ENCODE data around the gene GNG13.

GNG13 gene, protein sequence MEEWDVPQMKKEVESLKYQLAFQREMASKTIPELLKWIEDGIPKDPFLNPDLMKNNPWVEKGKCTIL

DNA sequence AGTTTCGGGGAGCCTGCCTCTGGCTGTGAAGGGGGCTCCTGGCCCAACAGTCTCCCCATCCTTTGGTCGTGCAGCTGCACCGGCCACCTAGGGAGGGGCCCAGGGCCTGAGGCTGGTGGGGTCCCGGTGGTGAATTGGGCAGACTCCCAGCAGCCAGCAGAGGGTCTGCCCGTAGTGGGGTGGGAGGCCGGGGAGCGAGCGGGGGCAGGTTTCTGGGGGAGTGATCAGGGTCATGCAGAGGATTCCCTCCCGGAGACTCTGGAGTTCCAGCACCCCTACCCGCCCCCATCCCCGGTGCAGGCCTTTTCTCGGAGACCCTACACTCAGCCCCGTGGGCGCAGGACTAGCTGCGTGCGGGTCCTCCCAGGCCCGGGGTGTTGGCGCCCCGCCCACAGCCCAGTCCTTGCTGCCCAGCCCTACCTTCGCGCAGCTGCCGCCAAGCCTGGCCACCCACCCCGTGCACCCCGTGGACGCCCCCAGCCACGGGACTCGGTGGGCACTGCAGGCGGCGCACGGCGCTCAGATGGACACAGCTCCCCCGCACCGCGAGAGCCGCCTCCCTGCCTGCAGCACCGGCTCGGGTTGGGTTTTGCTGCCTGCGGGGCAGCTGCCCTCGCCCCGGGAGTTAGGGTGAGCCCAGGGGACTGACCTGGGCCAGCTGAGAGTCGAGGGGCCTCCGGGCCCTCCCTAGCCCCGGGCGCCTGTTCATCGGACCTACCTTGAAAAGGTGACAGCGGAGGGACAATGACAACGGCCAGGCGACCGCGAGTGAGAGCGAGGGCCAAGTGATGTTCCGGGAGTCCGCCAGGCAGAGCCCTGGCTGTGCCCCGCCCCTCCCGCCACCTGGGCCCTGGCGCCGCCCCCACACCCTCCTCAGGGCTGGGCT is at the start of gene GNG13:
Gene GNG13 (minus strand): TSS at position 787 of the 886 bp plus-strand sequence. CDS start 1,657 bp downstream, outside the sequence.
- DNase-seq (ENCODE audit: low read depth in 2 of 2) = no peak
- TF ChIP-seq, protein P1, sequence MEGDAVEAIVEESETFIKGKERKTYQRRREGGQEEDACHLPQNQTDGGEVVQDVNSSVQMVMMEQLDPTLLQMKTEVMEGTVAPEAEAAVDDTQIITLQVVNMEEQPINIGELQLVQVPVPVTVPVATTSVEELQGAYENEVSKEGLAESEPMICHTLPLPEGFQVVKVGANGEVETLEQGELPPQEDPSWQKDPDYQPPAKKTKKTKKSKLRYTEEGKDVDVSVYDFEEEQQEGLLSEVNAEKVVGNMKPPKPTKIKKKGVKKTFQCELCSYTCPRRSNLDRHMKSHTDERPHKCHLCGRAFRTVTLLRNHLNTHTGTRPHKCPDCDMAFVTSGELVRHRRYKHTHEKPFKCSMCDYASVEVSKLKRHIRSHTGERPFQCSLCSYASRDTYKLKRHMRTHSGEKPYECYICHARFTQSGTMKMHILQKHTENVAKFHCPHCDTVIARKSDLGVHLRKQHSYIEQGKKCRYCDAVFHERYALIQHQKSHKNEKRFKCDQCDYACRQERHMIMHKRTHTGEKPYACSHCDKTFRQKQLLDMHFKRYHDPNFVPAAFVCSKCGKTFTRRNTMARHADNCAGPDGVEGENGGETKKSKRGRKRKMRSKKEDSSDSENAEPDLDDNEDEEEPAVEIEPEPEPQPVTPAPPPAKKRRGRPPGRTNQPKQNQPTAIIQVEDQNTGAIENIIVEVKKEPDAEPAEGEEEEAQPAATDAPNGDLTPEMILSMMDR (IDR thresholded peaks at IDR 0.05; ENCODE audit: low read depth, low read length) = no peak
- H3K4me3 ChIP-seq (replicated peaks in 1 of 2; ENCODE audit: low read depth in 2 of 2, low read length in 2 of 2) = no peak within 1 kb of the TSS

DNA sequence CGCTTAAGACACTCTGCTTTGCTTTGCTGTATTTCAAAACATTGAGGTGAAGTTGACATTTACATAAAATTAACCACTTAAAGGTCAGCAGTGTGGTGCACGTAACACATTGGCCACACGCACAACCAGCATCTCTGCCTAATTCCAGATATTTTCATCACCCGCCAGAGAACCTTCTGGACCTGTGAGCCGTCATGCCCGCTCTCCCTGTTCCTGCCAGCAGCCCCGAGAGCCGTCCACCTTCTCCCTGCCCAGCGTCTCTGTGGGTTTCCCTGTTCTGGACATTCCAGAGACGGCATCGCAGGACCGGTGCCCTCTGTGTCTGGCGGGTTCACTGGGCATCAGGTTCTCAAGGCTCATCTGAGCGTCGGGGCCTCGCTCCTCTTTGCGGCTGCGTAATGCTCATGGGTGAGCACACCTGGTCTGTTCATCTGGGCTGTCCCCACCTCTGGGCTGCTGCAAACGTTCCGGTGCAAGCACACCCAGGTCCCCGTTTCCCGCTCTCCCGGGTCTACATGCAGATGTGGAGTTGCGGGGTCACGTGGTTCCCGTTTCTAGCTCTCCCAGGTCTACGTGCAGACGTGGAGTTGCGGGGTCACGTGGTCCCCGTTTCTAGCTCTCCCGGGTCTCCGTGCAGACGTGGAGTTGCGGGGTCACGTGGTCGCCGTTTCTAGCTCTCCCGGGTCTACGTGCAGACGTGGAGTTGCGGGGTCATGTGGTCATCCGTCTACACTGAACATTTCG is 48.1 kb upstream of the GNG13 start:
- DNase-seq (ENCODE audit: low read depth in 2 of 2) = no peak
- TF ChIP-seq, protein P1 (IDR thresholded peaks at IDR 0.05; ENCODE audit: low read depth, low read length) = no peak
- H3K4me3 ChIP-seq (replicated peaks in 1 of 2; ENCODE audit: low read depth in 2 of 2, low read length in 2 of 2) = no peak overlapping the region

DNA sequence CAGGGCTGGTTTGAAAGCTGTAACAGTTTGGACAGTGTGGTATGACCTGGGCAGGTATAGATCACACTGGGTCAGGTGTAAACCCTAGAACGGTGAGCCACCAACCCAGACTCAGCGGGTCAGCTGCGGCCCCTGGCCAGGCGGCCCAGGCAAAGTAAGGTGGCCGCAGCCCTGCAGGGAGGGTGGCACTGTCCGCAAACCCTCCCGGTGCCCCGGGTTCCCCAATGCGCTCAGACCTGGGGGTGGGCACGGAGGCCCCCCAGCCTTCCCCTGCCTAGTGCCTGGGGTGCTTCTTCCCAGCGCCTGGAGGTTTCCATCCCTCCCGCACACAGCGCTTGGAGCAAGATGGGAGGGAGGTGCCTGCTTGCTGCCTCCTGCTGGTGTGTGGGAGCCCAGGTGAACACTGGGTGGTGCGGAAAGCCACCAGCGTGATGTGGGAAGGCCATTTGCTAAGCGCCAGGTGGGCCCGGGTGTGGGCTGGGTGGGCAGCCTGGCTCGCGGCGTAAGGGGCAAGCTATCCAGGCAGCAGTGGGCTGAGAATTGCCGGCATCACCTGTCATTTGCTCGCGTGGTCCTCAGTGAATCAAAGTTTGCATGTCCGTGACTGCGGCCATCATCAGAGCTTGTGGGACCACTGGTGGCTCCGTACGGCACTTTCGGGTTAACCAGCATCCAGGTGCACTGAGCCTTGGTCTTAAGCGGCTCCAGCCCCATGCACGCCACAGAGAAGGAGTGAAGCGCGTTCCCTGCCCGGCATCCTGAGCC is 47.3 kb upstream of the GNG13 start:
- TF ChIP-seq, protein P1 (IDR thresholded peaks at IDR 0.05; ENCODE audit: low read depth, low read length) = no peak
- no peak overlapping the region for H3K4me3 ChIP-seq (replicated peaks in 1 of 2; ENCODE audit: low read depth in 2 of 2, low read length in 2 of 2)
- no peak for DNase-seq (ENCODE audit: low read depth in 2 of 2)

DNA sequence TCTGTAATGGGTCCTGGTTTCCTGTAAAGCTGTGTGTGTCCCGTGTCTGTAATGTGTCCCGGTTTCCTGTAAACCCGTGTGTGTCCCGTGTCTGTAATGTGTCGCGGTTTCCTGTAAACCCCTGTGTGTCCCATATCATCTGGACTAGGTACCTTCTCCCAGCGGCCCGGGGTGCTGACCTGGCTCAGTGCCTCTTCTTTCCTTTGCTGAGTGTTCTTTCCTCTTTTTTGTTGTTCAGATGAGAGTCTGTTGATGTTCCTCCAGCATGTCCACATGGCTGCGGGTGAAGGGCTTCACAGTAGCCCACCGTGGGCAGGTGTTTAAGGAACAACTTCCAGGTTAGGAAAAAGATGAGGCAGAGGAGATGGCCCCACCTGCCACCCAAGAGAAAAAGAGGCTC is 46.6 kb upstream of the GNG13 start:
- TF ChIP-seq, protein P1 (IDR thresholded peaks at IDR 0.05; ENCODE audit: low read depth, low read length) = no peak
- no peak overlapping the region for H3K4me3 ChIP-seq (replicated peaks in 1 of 2; ENCODE audit: low read depth in 2 of 2, low read length in 2 of 2)
- DNase-seq (ENCODE audit: low read depth in 2 of 2) = no peak

DNA sequence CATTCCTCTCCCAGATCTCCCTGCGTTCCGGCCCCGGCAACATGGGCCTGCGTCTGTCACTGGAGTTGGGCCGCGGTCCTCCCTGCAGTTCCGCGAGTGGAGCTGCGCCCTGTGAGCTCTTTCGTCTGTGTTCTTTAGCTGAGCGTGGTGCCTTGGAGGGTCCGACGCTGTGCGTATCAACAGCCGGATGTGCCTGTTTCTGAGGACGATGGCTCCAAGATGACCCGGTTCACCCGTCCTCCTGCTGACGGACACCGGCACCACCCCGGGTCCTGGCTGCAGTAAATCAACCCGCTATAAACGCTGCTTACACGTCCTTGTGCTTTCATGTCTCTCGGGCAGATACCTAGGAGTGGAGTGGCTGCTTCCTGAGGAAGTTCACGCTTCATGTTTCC is 44.8 kb upstream of the GNG13 start:
- no peak overlapping the region for H3K4me3 ChIP-seq (replicated peaks in 1 of 2; ENCODE audit: low read depth in 2 of 2, low read length in 2 of 2)
- TF ChIP-seq, protein P1 (IDR thresholded peaks at IDR 0.05; ENCODE audit: low read depth, low read length) = no peak
- DNase-seq (ENCODE audit: low read depth in 2 of 2) = no peak

DNA sequence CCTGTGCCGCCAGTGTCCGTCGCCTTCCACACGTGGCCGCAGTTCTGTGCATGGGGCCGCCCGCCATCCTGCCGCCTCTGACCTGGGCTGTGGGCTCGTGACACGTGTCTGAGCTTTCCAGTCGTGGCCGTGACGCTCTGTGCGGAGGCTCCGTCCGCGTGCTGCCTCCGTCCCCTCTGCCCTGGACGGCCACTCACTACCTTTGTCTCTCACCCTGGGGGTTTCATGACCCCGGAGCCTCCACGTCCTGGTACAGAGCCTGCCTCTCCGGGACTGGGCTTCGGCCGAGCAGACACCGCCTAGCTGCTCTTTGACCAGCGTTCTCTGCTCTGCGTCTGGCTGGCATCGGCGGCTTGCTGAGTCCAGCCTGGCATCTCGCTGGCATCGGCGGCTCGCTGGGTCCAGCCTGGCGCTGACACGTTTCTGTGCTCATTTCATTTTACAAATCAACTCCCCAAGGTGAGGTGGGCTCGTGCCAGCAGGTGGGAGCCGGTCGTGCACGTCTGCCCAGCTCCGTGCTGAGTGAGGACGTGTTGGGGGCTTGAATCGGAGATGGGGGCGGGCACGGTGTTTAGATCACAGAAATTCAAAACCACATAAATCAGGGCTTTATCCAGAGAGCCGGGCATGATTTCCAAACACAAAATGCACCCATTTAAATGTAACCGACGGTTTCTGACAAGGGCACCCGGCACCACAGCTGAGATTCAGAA is 44.3 kb upstream of the GNG13 start:
- H3K4me3 ChIP-seq (replicated peaks in 1 of 2; ENCODE audit: low read depth in 2 of 2, low read length in 2 of 2) = no peak overlapping the region
- TF ChIP-seq, protein P1 (IDR thresholded peaks at IDR 0.05; ENCODE audit: low read depth, low read length) = no peak
- no peak for DNase-seq (ENCODE audit: low read depth in 2 of 2)
